ENCODE data around the gene RNF157. TPM values are rescaled to one million over a fixed set of nuclear protein-coding genes. Genes with fewer than 3 reads are reported as not detected.
"Not testable (repeated sequence)": the region's sequence is repeated elsewhere in the genome, so short reads cannot be mapped to it uniquely, and the experiment has no call there.

Gene RNF157
- total RNA-seq, 1 donor from 2014 or later = 18.7 TPM

DNA sequence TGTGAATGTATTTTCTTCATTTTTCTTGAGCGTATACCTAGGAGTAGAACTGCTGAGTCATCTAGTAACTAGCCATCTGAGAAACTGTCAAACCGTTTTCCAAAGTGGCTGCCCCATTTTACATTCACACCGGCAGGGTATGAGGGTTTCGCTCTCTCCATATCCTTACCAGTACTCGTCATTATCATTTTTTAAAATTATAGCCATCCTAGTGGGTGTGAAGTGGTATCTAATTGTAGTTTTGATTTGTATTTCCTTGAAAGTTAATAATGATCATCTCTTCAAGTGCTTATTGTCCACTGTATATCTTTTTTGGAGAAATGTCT is 6.0 kb downstream of the RNF157 start:
- no peak for DNase-seq (ENCODE audit: low spot score)
- H3K27me3 Mint-ChIP-seq (ENCODE audit: unreplicated experiment) = peaks cover 2% of the 10 kb centered on the region

DNA sequence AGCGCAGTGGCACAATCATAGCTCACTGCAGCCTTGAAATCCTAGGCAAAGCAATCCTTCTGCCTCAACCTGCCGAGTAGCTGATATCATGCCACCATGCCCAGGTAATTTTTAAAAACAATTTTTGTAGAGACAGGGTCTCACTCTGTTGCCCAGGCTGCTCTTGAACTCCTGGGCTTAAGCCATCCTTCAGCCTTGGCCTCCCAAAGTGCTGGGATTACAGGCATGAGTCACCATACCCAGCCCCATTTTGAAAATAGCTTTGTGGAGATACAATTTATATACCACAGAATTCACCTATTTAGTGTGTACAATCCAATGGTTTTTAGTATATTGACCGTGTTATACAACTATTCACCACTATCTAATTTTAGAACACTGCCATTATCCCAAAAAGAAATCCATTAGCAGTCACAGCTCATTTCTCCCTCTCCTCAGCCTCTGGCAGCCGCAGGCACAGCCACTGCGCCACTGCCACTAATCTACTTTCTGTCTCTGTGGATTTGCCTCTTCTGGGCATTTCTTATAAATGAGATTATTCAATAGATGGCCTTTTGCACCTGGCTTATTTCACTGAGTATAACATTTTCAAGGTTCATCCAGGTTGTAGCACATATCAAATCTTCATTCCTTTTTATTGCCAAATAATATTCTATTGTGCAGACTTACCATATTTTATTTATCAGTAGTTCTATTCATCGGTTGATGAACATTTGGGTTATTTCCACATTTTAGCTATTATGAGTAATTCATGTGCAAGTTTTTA is 6.5 kb downstream of the RNF157 start:
- Mint-ChIP-seq H3K4me3 (ENCODE audit: unreplicated experiment) (no peak overlapping the region), H3K27me3 (ENCODE audit: unreplicated experiment) (no peaks in the 10 kb centered on the region), H3K27ac (ENCODE audit: unreplicated experiment) (no peak overlapping the region), H3K36me3 (ENCODE audit: low read depth, unreplicated experiment) (no peaks in the 10 kb centered on the region), H3K4me1 (ENCODE audit: unreplicated experiment) (no peaks in the 10 kb centered on the region), H3K9me3 (ENCODE audit: unreplicated experiment) (no peaks in the 10 kb centered on the region)
- TF ChIP-seq, protein P1, sequence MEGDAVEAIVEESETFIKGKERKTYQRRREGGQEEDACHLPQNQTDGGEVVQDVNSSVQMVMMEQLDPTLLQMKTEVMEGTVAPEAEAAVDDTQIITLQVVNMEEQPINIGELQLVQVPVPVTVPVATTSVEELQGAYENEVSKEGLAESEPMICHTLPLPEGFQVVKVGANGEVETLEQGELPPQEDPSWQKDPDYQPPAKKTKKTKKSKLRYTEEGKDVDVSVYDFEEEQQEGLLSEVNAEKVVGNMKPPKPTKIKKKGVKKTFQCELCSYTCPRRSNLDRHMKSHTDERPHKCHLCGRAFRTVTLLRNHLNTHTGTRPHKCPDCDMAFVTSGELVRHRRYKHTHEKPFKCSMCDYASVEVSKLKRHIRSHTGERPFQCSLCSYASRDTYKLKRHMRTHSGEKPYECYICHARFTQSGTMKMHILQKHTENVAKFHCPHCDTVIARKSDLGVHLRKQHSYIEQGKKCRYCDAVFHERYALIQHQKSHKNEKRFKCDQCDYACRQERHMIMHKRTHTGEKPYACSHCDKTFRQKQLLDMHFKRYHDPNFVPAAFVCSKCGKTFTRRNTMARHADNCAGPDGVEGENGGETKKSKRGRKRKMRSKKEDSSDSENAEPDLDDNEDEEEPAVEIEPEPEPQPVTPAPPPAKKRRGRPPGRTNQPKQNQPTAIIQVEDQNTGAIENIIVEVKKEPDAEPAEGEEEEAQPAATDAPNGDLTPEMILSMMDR (IDR thresholded peaks at IDR 0.05; ENCODE audit: unreplicated experiment) = no peak
- no peak for DNase-seq (ENCODE audit: low spot score)

More for the DNA sequence above, 6.0 kb downstream of the RNF157 start:
- H3K4me1 Mint-ChIP-seq (ENCODE audit: unreplicated experiment) = no peaks in the 10 kb centered on the region
- no peaks in the 10 kb centered on the region for H3K36me3 Mint-ChIP-seq (ENCODE audit: low read depth, unreplicated experiment)
- no peak overlapping the region for H3K27ac Mint-ChIP-seq (ENCODE audit: unreplicated experiment)
- H3K9me3 Mint-ChIP-seq (ENCODE audit: unreplicated experiment) = no peaks in the 10 kb centered on the region
- TF ChIP-seq, protein P1 (IDR thresholded peaks at IDR 0.05; ENCODE audit: unreplicated experiment) = no peak
- H3K4me3 Mint-ChIP-seq (ENCODE audit: unreplicated experiment) = no peak overlapping the region

DNA sequence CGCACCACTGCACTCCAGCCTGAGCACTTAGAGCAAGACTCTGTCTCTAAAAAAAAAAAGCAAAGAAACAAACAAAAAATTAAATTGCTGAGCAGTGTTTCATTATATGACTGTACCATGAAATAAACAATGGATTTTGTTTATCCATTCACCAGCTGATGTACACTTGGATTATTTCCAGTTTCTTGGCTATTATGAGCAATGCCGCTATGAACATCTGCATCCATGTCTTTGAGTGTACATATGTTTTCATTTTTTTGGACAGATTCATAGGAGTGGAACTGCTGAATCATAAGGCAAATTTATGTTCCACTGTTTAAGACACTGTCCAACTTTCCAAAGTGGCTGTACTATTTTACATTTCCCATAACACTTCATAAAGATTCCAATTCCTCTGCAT is 8.0 kb downstream of the RNF157 start:
- DNase-seq (ENCODE audit: low spot score) = no peak
- Mint-ChIP-seq H3K27ac (ENCODE audit: unreplicated experiment) (no peak overlapping the region), H3K4me1 (ENCODE audit: unreplicated experiment) (peaks cover 2% of the 10 kb centered on the region), H3K4me3 (ENCODE audit: unreplicated experiment) (no peak overlapping the region), H3K9me3 (ENCODE audit: unreplicated experiment) (no peaks in the 10 kb centered on the region), H3K27me3 (ENCODE audit: unreplicated experiment) (peaks cover 1% of the 10 kb centered on the region), H3K36me3 (ENCODE audit: low read depth, unreplicated experiment) (no peaks in the 10 kb centered on the region)
- TF ChIP-seq, protein P1 (IDR thresholded peaks at IDR 0.05; ENCODE audit: unreplicated experiment) = no peak

DNA sequence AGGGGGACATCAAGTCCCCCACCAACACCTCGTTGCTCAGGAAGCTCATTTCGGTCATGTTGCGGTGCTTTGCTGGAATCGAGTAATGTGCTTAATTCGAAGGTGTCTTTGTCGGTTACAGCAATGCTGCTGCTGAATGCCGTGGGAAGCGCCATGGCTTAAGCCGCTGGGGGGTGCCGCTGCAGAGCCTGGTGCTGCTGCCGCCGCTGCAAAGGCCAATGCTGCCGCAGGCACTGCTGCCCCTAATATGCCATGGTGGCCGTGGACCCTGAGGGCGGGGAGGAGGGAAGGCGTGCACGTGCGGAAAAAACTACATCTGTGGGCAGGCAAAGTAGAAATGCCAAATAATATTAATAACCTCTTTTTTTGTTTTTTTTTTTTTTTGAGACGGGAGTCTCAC is 13.5 kb downstream of the RNF157 start:
- not testable (repeated sequence) for H3K27ac Mint-ChIP-seq (ENCODE audit: unreplicated experiment); DNase-seq (ENCODE audit: low spot score); H3K9me3 Mint-ChIP-seq (ENCODE audit: unreplicated experiment); H3K36me3 Mint-ChIP-seq (ENCODE audit: low read depth, unreplicated experiment); H3K27me3 Mint-ChIP-seq (ENCODE audit: unreplicated experiment); H3K4me1 Mint-ChIP-seq (ENCODE audit: unreplicated experiment); H3K4me3 Mint-ChIP-seq (ENCODE audit: unreplicated experiment)

DNA sequence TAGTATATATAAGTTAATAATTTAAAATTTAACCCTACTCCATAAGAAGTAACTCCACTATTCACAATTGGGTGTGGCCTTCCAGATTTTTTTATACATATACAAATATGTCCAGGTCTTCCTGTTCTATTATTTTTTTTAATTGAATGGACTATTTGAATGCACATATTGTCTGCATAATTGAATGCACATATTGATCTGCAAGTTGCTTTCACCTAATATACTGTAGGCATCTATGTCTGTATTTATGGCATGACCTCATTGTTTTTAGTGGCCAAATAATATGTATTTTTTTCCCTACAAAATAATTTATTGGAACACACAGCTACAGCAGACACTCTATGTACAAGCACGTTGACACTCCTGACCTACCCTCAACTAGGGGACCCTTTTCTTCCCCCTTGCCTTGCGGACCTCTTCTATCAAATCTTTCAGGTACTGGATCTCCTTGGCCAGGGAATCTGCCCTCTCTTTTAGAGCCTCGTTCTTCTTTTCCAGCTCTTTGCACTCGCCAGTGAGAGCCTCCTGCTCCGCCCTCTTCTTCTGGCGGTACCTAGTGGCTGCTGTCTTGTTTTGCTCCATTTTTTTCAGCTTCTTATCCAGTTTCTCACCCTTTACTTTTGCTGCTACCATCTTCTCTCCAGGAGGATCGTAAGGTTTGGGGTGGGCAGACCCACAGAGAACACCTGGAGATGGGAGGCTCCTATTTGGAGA is 14.8 kb downstream of the RNF157 start:
- not testable (repeated sequence) for H3K27me3 Mint-ChIP-seq (ENCODE audit: unreplicated experiment); H3K4me3 Mint-ChIP-seq (ENCODE audit: unreplicated experiment); H3K36me3 Mint-ChIP-seq (ENCODE audit: low read depth, unreplicated experiment); H3K4me1 Mint-ChIP-seq (ENCODE audit: unreplicated experiment); DNase-seq (ENCODE audit: low spot score); H3K27ac Mint-ChIP-seq (ENCODE audit: unreplicated experiment); H3K9me3 Mint-ChIP-seq (ENCODE audit: unreplicated experiment)

DNA sequence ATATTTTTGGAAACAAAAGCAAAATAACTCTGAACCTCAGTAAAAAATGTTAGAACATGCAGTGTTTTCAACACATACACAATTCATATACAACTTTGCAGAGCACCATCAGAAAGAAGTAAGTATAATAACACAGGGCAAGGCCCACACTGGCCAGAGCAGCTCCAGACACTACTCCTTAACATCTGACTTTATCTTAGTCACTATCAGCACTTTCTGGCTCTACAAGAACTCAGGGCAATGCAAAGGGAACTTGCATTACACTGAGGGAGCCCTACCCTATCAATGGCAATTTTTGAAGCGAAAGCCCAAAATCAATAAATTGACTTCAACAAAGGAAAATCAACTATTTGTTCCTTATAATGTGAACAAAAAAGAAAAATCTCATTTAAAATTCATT is 16.5 kb downstream of the RNF157 start:
- Mint-ChIP-seq H3K27ac (ENCODE audit: unreplicated experiment) (no peak overlapping the region), H3K4me3 (ENCODE audit: unreplicated experiment) (no peak overlapping the region), H3K27me3 (ENCODE audit: unreplicated experiment) (peaks cover 1% of the 10 kb centered on the region), H3K4me1 (ENCODE audit: unreplicated experiment) (peaks cover 11% of the 10 kb centered on the region), H3K36me3 (ENCODE audit: low read depth, unreplicated experiment) (no peaks in the 10 kb centered on the region), H3K9me3 (ENCODE audit: unreplicated experiment) (no peaks in the 10 kb centered on the region)
- TF ChIP-seq, protein P1 (IDR thresholded peaks at IDR 0.05; ENCODE audit: unreplicated experiment) = no peak
- DNase-seq (ENCODE audit: low spot score) = no peak

Data from endothelial cell (in vitro differentiated cells).